SK-N-SH treated with all-trans-retinoic acid at 6 μM for 48 hours (cell line): Measurements from ENCODE around the gene TAGLN2.

Source experiments
- ATAC-seq: fragments of 200-7000 bp; cut with Tn5 transposase; 3 replicates; pipeline ENCODE4 v1.9.1; 2020; ENCODE audit warnings: mild to moderate bottlenecking, moderate library complexity
- ARNTL ChIP-seq: fragments of 450-650 bp; formaldehyde crosslinking; IDR thresholded peaks from 2 replicates; pipeline ENCODE4 v1.5.0; 2020; ENCODE audit warnings: low read depth, mild to moderate bottlenecking, moderate library complexity, borderline replicate concordance
- BACH2 ChIP-seq: fragments of 250-450 bp; sonication (Bioruptor Pico); IDR thresholded peaks from 2 replicates; pipeline ENCODE4 v1.9.0; 2021; ENCODE audit warnings: mild to moderate bottlenecking, borderline replicate concordance
- CSDC2 ChIP-seq: fragments of 250-450 bp; sonication (Bioruptor Pico); IDR thresholded peaks from 2 replicates; pipeline ENCODE4 v1.5.0; 2020; ENCODE audit warnings: mild to moderate bottlenecking, moderate library complexity
- ESRRG ChIP-seq: fragments of 250-450 bp; sonication (Bioruptor Pico); IDR thresholded peaks from 2 replicates; pipeline ENCODE4 v1.6.1; 2021; ENCODE audit warnings: mild to moderate bottlenecking
- GLIS3 ChIP-seq: fragments of 250-450 bp; sonication (Bioruptor Pico); IDR thresholded peaks from 2 replicates; pipeline ENCODE4 v1.5.0; 2020; ENCODE audit warnings: mild to moderate bottlenecking, moderate library complexity
- ISL1 ChIP-seq: fragments of 250-450 bp; sonication (Bioruptor Pico); IDR thresholded peaks from 2 replicates; pipeline ENCODE4 v2.1.2; 2022; ENCODE audit warnings: mild to moderate bottlenecking, moderate library complexity
- OSR1 ChIP-seq: fragments of 250-450 bp; sonication (Bioruptor Pico); IDR thresholded peaks from 2 replicates; pipeline ENCODE4 v1.8.0; 2022; ENCODE audit warnings: moderate library complexity, mild to moderate bottlenecking, inconsistent platforms
- PPARA ChIP-seq: fragments of 250-450 bp; sonication (Bioruptor Pico); IDR thresholded peaks from 2 replicates; pipeline ENCODE4 v1.5.0; 2020; ENCODE audit warnings: mild to moderate bottlenecking, borderline replicate concordance
- RARB ChIP-seq: fragments of 250-450 bp; sonication (Bioruptor Pico); IDR thresholded peaks from 2 replicates; pipeline ENCODE4 v1.8.0; 2021; ENCODE audit warnings: mild to moderate bottlenecking, moderate library complexity
- SNAI2 ChIP-seq: fragments of 250-450 bp; sonication (Bioruptor Pico); IDR thresholded peaks from 2 replicates; pipeline ENCODE4 v1.5.0; 2020; ENCODE audit warnings: mild to moderate bottlenecking, moderate library complexity
- TCF4 ChIP-seq: fragments of 250-450 bp; sonication (Bioruptor Pico); IDR thresholded peaks from 2 replicates; pipeline ENCODE4 v1.8.0; 2021; ENCODE audit warnings: mild to moderate bottlenecking, moderate library complexity, borderline replicate concordance
- TOX ChIP-seq: fragments of 250-450 bp; sonication (Bioruptor Pico); IDR thresholded peaks from 2 replicates; pipeline ENCODE4 v1.8.0; 2021; ENCODE audit warnings: mild to moderate bottlenecking, moderate library complexity, borderline replicate concordance
- ZC3H10 ChIP-seq: fragments of 250-450 bp; sonication (Bioruptor Pico); IDR thresholded peaks from 2 replicates; pipeline ENCODE4 v1.5.1; 2021; ENCODE audit warnings: mild to moderate bottlenecking, moderate library complexity
- ZFP3 ChIP-seq: fragments of 250-450 bp; sonication (Bioruptor Pico); IDR thresholded peaks from 2 replicates; pipeline ENCODE4 v1.5.0; 2020; ENCODE audit warnings: mild to moderate bottlenecking, moderate library complexity
- ZFP30 ChIP-seq: fragments of 450-650 bp; formaldehyde crosslinking; IDR thresholded peaks from 2 replicates; pipeline ENCODE4 v1.5.0; 2022; ENCODE audit warnings: mild to moderate bottlenecking, moderate library complexity
- ZNF565 ChIP-seq: fragments of 450-650 bp; formaldehyde crosslinking; conservative IDR thresholded peaks from 2 replicates; pipeline ENCODE4 v1.5.0; 2020; ENCODE audit warnings: low read depth, mild to moderate bottlenecking, moderate library complexity
- ZNF70 ChIP-seq: fragments of 450-650 bp; formaldehyde crosslinking; IDR thresholded peaks from 2 replicates; pipeline ENCODE4 v1.5.0; 2020; ENCODE audit warnings: mild to moderate bottlenecking, moderate library complexity
- ZNF8 ChIP-seq: fragments of 450-650 bp; formaldehyde crosslinking; IDR thresholded peaks from 2 replicates; pipeline ENCODE4 v1.5.0; 2020; ENCODE audit warnings: mild to moderate bottlenecking, moderate library complexity
- TF ChIP-seq, protein P1 (sequence below): fragments of 250-450 bp; sonication (Bioruptor Pico); IDR thresholded peaks from 2 replicates; pipeline ENCODE4 v1.5.1; 2021; ENCODE audit warnings: mild to moderate bottlenecking, moderate library complexity
- TF ChIP-seq, protein P2 (sequence below): fragments of 250-450 bp; sonication (Bioruptor Pico); IDR thresholded peaks from 2 replicates; pipeline ENCODE4 v1.8.0; 2020; ENCODE audit warnings: mild to moderate bottlenecking, moderate library complexity, borderline replicate concordance
- TF ChIP-seq, protein P3 (sequence below): fragments of 250-450 bp; sonication (Bioruptor Pico); IDR thresholded peaks from 2 replicates; pipeline ENCODE4 v1.5.0; 2020; ENCODE audit warnings: mild to moderate bottlenecking, moderate library complexity
- TF ChIP-seq, protein P4 (sequence below): fragments of 250-450 bp; sonication (Bioruptor Pico); IDR thresholded peaks from 2 replicates; pipeline ENCODE4 v1.5.1; 2020; ENCODE audit warnings: low read depth, mild to moderate bottlenecking, moderate library complexity

Gene TAGLN2

DNA sequence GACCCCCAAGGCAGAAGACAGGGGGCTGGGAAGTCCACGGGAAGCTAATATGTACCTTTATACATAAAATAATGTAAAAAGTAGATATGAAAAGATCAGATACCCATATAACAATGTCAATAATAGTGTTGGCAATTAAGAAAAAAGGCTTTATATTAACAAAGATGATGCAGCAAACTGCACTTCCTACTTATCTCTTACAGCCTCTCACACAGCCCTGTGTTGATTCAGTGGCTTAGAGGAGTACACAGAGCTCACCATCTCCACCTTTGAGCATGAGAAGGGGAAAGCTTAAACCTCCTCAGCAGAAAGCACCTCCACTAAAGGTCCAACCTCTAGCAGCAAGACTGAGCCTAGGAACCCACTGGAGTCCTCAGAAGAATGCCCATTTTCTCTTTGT lies 55.7 kb downstream of the TAGLN2 start (continued):
- TF ChIP-seq ARNTL (CRISPR knock-in tag) = no peak
- no peak for TF ChIP-seq PPARA (CRISPR knock-in tag)
- TF ChIP-seq ZNF70 (CRISPR knock-in tag) = no peak
- TF ChIP-seq ZFP30 (CRISPR knock-in tag) = no peak
- no peak for TF ChIP-seq RARB (CRISPR knock-in tag)
- TF ChIP-seq OSR1 (CRISPR knock-in tag) = no peak
- no peak for TF ChIP-seq ESRRG (CRISPR knock-in tag)
- TF ChIP-seq TOX (CRISPR knock-in tag) = no peak
- TF ChIP-seq CSDC2 = no peak
- no peak for TF ChIP-seq ZNF8 (CRISPR knock-in tag)

DNA sequence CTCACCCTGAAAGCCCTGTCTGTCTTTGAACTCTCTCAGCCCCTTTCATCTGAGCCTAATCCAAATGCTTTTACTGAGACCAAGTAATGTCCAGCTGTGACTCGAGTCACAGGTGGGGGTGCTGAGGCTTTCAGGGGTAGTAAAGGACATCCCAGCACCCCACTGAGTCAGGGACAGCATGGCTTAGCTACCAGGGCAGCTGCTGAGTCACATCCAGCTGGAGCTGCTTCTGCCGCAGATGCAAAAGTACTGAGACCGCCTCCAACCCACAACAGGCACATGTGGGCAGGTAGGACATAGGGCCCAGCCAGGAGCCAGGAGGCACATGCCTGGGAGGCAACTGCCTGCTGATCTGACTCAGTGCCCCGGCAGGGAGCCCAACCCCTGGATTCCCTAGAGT lies 56.1 kb downstream of the TAGLN2 start:
- peak; percentile 33 for ATAC-seq
- no peak for TF ChIP-seq ZNF565 (CRISPR knock-in tag)
- no peak for TF ChIP-seq BACH2
- TF ChIP-seq ESRRG (CRISPR knock-in tag) = no peak
- TF ChIP-seq, protein P1, sequence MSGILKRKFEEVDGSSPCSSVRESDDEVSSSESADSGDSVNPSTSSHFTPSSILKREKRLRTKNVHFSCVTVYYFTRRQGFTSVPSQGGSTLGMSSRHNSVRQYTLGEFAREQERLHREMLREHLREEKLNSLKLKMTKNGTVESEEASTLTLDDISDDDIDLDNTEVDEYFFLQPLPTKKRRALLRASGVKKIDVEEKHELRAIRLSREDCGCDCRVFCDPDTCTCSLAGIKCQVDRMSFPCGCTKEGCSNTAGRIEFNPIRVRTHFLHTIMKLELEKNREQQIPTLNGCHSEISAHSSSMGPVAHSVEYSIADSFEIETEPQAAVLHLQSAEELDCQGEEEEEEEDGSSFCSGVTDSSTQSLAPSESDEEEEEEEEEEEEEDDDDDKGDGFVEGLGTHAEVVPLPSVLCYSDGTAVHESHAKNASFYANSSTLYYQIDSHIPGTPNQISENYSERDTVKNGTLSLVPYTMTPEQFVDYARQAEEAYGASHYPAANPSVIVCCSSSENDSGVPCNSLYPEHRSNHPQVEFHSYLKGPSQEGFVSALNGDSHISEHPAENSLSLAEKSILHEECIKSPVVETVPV = no peak
- TF ChIP-seq RARB (CRISPR knock-in tag) = no peak
- no peak for TF ChIP-seq ZNF8 (CRISPR knock-in tag)
- TF ChIP-seq, protein P2, sequence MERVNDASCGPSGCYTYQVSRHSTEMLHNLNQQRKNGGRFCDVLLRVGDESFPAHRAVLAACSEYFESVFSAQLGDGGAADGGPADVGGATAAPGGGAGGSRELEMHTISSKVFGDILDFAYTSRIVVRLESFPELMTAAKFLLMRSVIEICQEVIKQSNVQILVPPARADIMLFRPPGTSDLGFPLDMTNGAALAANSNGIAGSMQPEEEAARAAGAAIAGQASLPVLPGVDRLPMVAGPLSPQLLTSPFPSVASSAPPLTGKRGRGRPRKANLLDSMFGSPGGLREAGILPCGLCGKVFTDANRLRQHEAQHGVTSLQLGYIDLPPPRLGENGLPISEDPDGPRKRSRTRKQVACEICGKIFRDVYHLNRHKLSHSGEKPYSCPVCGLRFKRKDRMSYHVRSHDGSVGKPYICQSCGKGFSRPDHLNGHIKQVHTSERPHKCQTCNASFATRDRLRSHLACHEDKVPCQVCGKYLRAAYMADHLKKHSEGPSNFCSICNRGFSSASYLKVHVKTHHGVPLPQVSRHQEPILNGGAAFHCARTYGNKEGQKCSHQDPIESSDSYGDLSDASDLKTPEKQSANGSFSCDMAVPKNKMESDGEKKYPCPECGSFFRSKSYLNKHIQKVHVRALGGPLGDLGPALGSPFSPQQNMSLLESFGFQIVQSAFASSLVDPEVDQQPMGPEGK (CRISPR knock-in tag) = no peak
- no peak for TF ChIP-seq OSR1 (CRISPR knock-in tag)
- no peak for TF ChIP-seq ZFP3 (CRISPR knock-in tag)
- no peak for TF ChIP-seq ARNTL (CRISPR knock-in tag)
- TF ChIP-seq, protein P3, sequence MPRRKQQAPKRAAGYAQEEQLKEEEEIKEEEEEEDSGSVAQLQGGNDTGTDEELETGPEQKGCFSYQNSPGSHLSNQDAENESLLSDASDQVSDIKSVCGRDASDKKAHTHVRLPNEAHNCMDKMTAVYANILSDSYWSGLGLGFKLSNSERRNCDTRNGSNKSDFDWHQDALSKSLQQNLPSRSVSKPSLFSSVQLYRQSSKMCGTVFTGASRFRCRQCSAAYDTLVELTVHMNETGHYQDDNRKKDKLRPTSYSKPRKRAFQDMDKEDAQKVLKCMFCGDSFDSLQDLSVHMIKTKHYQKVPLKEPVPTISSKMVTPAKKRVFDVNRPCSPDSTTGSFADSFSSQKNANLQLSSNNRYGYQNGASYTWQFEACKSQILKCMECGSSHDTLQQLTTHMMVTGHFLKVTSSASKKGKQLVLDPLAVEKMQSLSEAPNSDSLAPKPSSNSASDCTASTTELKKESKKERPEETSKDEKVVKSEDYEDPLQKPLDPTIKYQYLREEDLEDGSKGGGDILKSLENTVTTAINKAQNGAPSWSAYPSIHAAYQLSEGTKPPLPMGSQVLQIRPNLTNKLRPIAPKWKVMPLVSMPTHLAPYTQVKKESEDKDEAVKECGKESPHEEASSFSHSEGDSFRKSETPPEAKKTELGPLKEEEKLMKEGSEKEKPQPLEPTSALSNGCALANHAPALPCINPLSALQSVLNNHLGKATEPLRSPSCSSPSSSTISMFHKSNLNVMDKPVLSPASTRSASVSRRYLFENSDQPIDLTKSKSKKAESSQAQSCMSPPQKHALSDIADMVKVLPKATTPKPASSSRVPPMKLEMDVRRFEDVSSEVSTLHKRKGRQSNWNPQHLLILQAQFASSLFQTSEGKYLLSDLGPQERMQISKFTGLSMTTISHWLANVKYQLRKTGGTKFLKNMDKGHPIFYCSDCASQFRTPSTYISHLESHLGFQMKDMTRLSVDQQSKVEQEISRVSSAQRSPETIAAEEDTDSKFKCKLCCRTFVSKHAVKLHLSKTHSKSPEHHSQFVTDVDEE (CRISPR knock-in tag) = no peak
- TF ChIP-seq GLIS3 (CRISPR knock-in tag) = no peak
- TF ChIP-seq, protein P4, sequence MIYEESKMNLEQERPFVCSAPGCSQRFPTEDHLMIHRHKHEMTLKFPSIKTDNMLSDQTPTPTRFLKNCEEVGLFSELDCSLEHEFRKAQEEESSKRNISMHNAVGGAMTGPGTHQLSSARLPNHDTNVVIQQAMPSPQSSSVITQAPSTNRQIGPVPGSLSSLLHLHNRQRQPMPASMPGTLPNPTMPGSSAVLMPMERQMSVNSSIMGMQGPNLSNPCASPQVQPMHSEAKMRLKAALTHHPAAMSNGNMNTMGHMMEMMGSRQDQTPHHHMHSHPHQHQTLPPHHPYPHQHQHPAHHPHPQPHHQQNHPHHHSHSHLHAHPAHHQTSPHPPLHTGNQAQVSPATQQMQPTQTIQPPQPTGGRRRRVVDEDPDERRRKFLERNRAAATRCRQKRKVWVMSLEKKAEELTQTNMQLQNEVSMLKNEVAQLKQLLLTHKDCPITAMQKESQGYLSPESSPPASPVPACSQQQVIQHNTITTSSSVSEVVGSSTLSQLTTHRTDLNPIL = no peak
- TF ChIP-seq ISL1 (CRISPR knock-in tag) = no peak
- no peak for TF ChIP-seq TCF4

DNA sequence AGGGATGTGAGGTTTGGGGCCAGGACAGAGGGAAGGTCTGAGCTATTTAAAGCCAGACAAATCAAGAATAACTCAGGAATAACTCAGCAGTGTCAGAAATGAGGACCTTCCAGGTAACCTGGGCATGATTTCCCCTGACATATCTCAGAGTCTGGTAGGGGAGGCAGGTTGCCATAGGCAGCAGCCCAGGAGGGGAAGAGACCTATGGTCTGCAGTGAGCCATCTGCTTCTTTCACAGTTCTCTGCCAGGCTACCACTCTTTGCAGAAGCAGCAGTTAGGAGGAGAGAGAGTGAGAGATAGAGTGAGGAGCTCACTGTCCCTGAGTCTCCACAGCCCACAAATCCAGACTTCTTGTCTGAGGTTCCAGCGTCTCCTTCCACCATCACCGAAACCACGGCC lies 56.5 kb downstream of the TAGLN2 start:
- TF ChIP-seq ZC3H10 (CRISPR knock-in tag) = no peak
- no peak for TF ChIP-seq SNAI2
- no peak for TF ChIP-seq OSR1 (CRISPR knock-in tag)
- ATAC-seq = peak; percentile 46
